SK-N-SH treated with all-trans-retinoic acid at 6 μM for 48 hours (cell line): Measurements from ENCODE around the gene ASTN2.

Experiments used
- ATAC-seq: fragments of 200-7000 bp; cut with Tn5 transposase; 3 replicates; pipeline ENCODE4 v1.9.1; 2020; ENCODE audit warnings: mild to moderate bottlenecking, moderate library complexity
- ARNTL ChIP-seq: fragments of 450-650 bp; formaldehyde crosslinking; IDR thresholded peaks from 2 replicates; pipeline ENCODE4 v1.5.0; 2020; ENCODE audit warnings: low read depth, mild to moderate bottlenecking, moderate library complexity, borderline replicate concordance
- BACH2 ChIP-seq: fragments of 250-450 bp; sonication (Bioruptor Pico); IDR thresholded peaks from 2 replicates; pipeline ENCODE4 v1.9.0; 2021; ENCODE audit warnings: mild to moderate bottlenecking, borderline replicate concordance
- CREB5 ChIP-seq: fragments of 250-450 bp; sonication (Bioruptor Pico); IDR thresholded peaks from 2 replicates; pipeline ENCODE4 v1.5.1; 2020; ENCODE audit warnings: low read depth, mild to moderate bottlenecking, moderate library complexity
- CSDC2 ChIP-seq: fragments of 250-450 bp; sonication (Bioruptor Pico); IDR thresholded peaks from 2 replicates; pipeline ENCODE4 v1.5.0; 2020; ENCODE audit warnings: mild to moderate bottlenecking, moderate library complexity
- CSRNP3 ChIP-seq: fragments of 250-450 bp; sonication (Bioruptor Pico); IDR thresholded peaks from 2 replicates; pipeline ENCODE4 v1.5.1; 2021; ENCODE audit warnings: mild to moderate bottlenecking, moderate library complexity
- ESRRG ChIP-seq: fragments of 250-450 bp; sonication (Bioruptor Pico); IDR thresholded peaks from 2 replicates; pipeline ENCODE4 v1.6.1; 2021; ENCODE audit warnings: mild to moderate bottlenecking
- GLIS3 ChIP-seq: fragments of 250-450 bp; sonication (Bioruptor Pico); IDR thresholded peaks from 2 replicates; pipeline ENCODE4 v1.5.0; 2020; ENCODE audit warnings: mild to moderate bottlenecking, moderate library complexity
- ISL1 ChIP-seq: fragments of 250-450 bp; sonication (Bioruptor Pico); IDR thresholded peaks from 2 replicates; pipeline ENCODE4 v2.1.2; 2022; ENCODE audit warnings: mild to moderate bottlenecking, moderate library complexity
- OSR1 ChIP-seq: fragments of 250-450 bp; sonication (Bioruptor Pico); IDR thresholded peaks from 2 replicates; pipeline ENCODE4 v1.8.0; 2022; ENCODE audit warnings: moderate library complexity, mild to moderate bottlenecking, inconsistent platforms
- POU6F1 ChIP-seq: fragments of 250-450 bp; sonication (Bioruptor Pico); IDR thresholded peaks from 2 replicates; pipeline ENCODE4 v1.8.0; 2021; ENCODE audit warnings: low read depth, mild to moderate bottlenecking, moderate library complexity, borderline replicate concordance
- PPARA ChIP-seq: fragments of 250-450 bp; sonication (Bioruptor Pico); IDR thresholded peaks from 2 replicates; pipeline ENCODE4 v1.5.0; 2020; ENCODE audit warnings: mild to moderate bottlenecking, borderline replicate concordance
- RARB ChIP-seq: fragments of 250-450 bp; sonication (Bioruptor Pico); IDR thresholded peaks from 2 replicates; pipeline ENCODE4 v1.8.0; 2021; ENCODE audit warnings: mild to moderate bottlenecking, moderate library complexity
- SNAI2 ChIP-seq: fragments of 250-450 bp; sonication (Bioruptor Pico); IDR thresholded peaks from 2 replicates; pipeline ENCODE4 v1.5.0; 2020; ENCODE audit warnings: mild to moderate bottlenecking, moderate library complexity
- TCF4 ChIP-seq: fragments of 250-450 bp; sonication (Bioruptor Pico); IDR thresholded peaks from 2 replicates; pipeline ENCODE4 v1.8.0; 2021; ENCODE audit warnings: mild to moderate bottlenecking, moderate library complexity, borderline replicate concordance
- TOX ChIP-seq: fragments of 250-450 bp; sonication (Bioruptor Pico); IDR thresholded peaks from 2 replicates; pipeline ENCODE4 v1.8.0; 2021; ENCODE audit warnings: mild to moderate bottlenecking, moderate library complexity, borderline replicate concordance
- ZC3H10 ChIP-seq: fragments of 250-450 bp; sonication (Bioruptor Pico); IDR thresholded peaks from 2 replicates; pipeline ENCODE4 v1.5.1; 2021; ENCODE audit warnings: mild to moderate bottlenecking, moderate library complexity
- ZFP3 ChIP-seq: fragments of 250-450 bp; sonication (Bioruptor Pico); IDR thresholded peaks from 2 replicates; pipeline ENCODE4 v1.5.0; 2020; ENCODE audit warnings: mild to moderate bottlenecking, moderate library complexity
- ZFP30 ChIP-seq: fragments of 450-650 bp; formaldehyde crosslinking; IDR thresholded peaks from 2 replicates; pipeline ENCODE4 v1.5.0; 2022; ENCODE audit warnings: mild to moderate bottlenecking, moderate library complexity
- ZNF565 ChIP-seq: fragments of 450-650 bp; formaldehyde crosslinking; conservative IDR thresholded peaks from 2 replicates; pipeline ENCODE4 v1.5.0; 2020; ENCODE audit warnings: low read depth, mild to moderate bottlenecking, moderate library complexity
- ZNF70 ChIP-seq: fragments of 450-650 bp; formaldehyde crosslinking; IDR thresholded peaks from 2 replicates; pipeline ENCODE4 v1.5.0; 2020; ENCODE audit warnings: mild to moderate bottlenecking, moderate library complexity
- ZNF8 ChIP-seq: fragments of 450-650 bp; formaldehyde crosslinking; IDR thresholded peaks from 2 replicates; pipeline ENCODE4 v1.5.0; 2020; ENCODE audit warnings: mild to moderate bottlenecking, moderate library complexity
- TF ChIP-seq, protein P1 (sequence below): fragments of 250-450 bp; sonication (Bioruptor Pico); IDR thresholded peaks from 2 replicates; pipeline ENCODE4 v1.5.0; 2020; ENCODE audit warnings: mild to moderate bottlenecking, moderate library complexity
- TF ChIP-seq, protein P2 (sequence below): fragments of 250-450 bp; sonication (Bioruptor Pico); IDR thresholded peaks from 2 replicates; pipeline ENCODE4 v1.8.0; 2020; ENCODE audit warnings: mild to moderate bottlenecking, moderate library complexity, borderline replicate concordance

ASTN2 gene

GRCh38 chr9:117234103-117234502 lies 180.8 kb downstream of the ASTN2 start:
- ATAC-seq, result no peak
- TF ChIP-seq GLIS3 (CRISPR knock-in tag), result no peak
- TF ChIP-seq OSR1, result no peak
- no peak for TF ChIP-seq PPARA (CRISPR knock-in tag)
- TF ChIP-seq POU6F1 (CRISPR knock-in tag), result no peak
- TF ChIP-seq ZFP3 (CRISPR knock-in tag), result no peak
- no peak for TF ChIP-seq TCF4 (CRISPR knock-in tag)
- TF ChIP-seq ARNTL, result no peak
- no peak for TF ChIP-seq ZNF8
- no peak for TF ChIP-seq ISL1
- TF ChIP-seq CSDC2 (CRISPR knock-in tag), result no peak
- TF ChIP-seq, protein P1, sequence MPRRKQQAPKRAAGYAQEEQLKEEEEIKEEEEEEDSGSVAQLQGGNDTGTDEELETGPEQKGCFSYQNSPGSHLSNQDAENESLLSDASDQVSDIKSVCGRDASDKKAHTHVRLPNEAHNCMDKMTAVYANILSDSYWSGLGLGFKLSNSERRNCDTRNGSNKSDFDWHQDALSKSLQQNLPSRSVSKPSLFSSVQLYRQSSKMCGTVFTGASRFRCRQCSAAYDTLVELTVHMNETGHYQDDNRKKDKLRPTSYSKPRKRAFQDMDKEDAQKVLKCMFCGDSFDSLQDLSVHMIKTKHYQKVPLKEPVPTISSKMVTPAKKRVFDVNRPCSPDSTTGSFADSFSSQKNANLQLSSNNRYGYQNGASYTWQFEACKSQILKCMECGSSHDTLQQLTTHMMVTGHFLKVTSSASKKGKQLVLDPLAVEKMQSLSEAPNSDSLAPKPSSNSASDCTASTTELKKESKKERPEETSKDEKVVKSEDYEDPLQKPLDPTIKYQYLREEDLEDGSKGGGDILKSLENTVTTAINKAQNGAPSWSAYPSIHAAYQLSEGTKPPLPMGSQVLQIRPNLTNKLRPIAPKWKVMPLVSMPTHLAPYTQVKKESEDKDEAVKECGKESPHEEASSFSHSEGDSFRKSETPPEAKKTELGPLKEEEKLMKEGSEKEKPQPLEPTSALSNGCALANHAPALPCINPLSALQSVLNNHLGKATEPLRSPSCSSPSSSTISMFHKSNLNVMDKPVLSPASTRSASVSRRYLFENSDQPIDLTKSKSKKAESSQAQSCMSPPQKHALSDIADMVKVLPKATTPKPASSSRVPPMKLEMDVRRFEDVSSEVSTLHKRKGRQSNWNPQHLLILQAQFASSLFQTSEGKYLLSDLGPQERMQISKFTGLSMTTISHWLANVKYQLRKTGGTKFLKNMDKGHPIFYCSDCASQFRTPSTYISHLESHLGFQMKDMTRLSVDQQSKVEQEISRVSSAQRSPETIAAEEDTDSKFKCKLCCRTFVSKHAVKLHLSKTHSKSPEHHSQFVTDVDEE (CRISPR knock-in tag), result no peak
- TF ChIP-seq, protein P2, sequence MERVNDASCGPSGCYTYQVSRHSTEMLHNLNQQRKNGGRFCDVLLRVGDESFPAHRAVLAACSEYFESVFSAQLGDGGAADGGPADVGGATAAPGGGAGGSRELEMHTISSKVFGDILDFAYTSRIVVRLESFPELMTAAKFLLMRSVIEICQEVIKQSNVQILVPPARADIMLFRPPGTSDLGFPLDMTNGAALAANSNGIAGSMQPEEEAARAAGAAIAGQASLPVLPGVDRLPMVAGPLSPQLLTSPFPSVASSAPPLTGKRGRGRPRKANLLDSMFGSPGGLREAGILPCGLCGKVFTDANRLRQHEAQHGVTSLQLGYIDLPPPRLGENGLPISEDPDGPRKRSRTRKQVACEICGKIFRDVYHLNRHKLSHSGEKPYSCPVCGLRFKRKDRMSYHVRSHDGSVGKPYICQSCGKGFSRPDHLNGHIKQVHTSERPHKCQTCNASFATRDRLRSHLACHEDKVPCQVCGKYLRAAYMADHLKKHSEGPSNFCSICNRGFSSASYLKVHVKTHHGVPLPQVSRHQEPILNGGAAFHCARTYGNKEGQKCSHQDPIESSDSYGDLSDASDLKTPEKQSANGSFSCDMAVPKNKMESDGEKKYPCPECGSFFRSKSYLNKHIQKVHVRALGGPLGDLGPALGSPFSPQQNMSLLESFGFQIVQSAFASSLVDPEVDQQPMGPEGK (CRISPR knock-in tag), result no peak
- TF ChIP-seq BACH2, result no peak
- TF ChIP-seq CREB5 (CRISPR knock-in tag), result no peak
- TF ChIP-seq ZNF565 (CRISPR knock-in tag), result no peak
- no peak for TF ChIP-seq ZFP30 (CRISPR knock-in tag)
- TF ChIP-seq CSRNP3 (CRISPR knock-in tag), result no peak
- no peak for TF ChIP-seq ZC3H10 (CRISPR knock-in tag)
- TF ChIP-seq RARB, result no peak

DNA sequence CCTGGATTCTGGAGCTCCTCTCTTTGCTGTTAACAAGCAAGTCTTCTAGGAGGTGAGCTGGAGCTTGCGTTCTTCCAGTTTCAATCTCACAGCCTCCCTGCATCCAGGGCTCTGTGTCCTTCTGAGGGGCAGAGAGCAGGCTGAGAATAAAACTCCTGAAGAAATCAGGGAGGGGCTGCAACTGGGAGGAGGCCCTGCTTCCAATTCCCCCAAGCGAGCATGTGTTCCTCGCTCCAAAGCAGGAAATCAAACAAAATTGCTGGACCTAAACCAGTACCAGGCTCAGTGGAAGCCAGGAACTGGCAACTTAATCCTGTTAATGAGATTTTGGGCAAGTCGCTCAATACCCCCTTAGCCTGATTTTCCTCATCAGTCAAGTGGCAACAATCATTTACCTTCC lies 181.8 kb downstream of the ASTN2 start:
- TF ChIP-seq RARB (no peak), CSDC2 (CRISPR knock-in tag) (no peak), ISL1 (no peak), TOX (CRISPR knock-in tag) (no peak), ZFP3 (CRISPR knock-in tag) (no peak), ZNF565 (CRISPR knock-in tag) (no peak), ZC3H10 (CRISPR knock-in tag) (no peak), SNAI2 (no peak), ZNF8 (no peak), OSR1 (no peak), BACH2 (no peak), ZNF70 (CRISPR knock-in tag) (no peak), ESRRG (CRISPR knock-in tag) (no peak)
- TF ChIP-seq, protein P2 (CRISPR knock-in tag), result no peak
- TF ChIP-seq, all 23 proteins: peak for 0
- ATAC-seq, result no peak
